Renal pelvis (tissue), 4 donors: ENCODE measurements around the gene IGF2BP3. TPM values are rescaled to one million over a fixed set of nuclear protein-coding genes. Genes with fewer than 3 reads are reported as not detected.
A peak's percentile ranks its signal among the peaks of the same experiment; 100 is the strongest.

ENCODE experiments used
- DNase-seq: peaks from one replicate; pipeline ENCODE4 v3.0.0-alpha.2; 2013
- polyA plus RNA-seq, 3 donors: library from polyadenylated mRNA; unstranded; fragments of 120-200 nt; gene quantifications; one replicate each; pipeline ENCODE4 v1.2.1, GENCODE V29; 2013; ENCODE audit not compliant: insufficient read length in 3 of 3

Gene IGF2BP3
- polyA plus RNA-seq, 3 donors, result 57.3 to 90.2 (median 72.1) TPM

DNA sequence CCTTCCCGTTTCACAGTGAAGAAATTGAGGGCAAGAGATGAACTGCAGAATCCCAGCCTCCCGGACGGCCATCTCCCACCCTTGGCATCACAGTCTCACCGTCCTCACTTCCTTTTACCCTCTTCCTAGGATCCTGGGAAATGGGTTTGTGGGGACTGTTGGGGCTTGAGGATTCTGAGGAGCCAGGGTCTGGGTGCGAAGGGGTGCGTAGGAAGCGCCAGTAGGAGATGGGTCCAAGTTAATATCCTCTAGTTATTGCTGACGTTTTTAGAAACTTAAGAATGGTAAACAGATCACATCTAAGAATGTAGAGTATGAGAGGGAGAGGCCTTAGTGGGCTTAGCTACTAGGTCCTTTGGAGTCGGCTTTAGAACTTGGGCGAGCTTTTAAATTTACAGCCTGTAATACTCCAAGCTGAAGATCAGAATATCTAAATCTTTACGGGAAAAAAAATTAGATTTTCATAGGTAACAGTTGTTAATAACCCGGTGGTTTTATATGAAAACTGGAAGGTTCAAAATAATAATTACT lies 170.5 kb downstream of the IGF2BP3 start:
- no peak for DNase-seq

DNA sequence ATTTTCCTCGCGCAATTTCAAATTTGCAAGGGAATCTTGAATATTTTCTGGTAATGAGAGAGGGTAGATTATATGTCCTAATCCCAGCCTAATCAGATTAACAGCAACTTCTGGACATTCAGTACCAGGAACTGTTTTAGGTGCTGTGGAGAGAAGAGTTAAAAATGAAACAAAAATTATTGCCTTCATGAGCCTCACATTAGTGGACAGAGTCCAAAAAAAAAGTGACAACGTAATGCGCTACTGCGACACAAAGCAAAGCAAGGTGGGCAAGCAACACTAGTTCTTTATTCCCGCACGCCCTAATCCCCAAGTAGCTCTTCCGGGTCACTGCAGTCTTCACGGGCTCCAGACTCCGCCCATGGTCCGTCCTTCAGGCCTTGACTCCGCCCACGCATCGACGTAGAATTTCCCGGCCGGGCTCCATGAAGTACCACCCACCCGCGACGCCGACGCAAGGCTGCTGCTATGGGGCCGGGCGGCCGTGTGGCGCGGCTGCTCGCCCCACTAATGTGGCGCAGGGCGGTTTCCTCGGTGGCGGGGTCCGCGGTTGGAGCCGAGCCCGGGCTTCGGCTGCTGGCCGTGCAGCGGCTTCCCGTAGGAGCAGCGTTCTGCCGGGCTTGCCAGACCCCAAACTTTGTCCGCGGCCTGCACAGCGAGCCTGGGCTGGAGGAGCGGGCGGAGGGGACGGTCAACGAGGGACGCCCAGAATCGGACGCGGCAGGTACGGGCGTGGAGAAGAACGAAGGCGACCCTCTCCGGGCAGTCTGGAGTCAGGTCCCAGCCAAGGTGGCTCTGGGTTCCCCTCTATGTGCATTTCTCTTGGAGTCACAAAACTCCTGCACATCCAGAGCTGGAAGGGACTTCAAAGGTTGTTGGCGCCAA lies 171.2 kb downstream of the IGF2BP3 start, which contains the start of gene MALSU1:
Gene MALSU1, plus strand, starts transcription at position 455 of the 885 bp plus-strand sequence. Its CDS starts 14 bp downstream, at position 469.
- peak; percentile 98 for DNase-seq

DNA sequence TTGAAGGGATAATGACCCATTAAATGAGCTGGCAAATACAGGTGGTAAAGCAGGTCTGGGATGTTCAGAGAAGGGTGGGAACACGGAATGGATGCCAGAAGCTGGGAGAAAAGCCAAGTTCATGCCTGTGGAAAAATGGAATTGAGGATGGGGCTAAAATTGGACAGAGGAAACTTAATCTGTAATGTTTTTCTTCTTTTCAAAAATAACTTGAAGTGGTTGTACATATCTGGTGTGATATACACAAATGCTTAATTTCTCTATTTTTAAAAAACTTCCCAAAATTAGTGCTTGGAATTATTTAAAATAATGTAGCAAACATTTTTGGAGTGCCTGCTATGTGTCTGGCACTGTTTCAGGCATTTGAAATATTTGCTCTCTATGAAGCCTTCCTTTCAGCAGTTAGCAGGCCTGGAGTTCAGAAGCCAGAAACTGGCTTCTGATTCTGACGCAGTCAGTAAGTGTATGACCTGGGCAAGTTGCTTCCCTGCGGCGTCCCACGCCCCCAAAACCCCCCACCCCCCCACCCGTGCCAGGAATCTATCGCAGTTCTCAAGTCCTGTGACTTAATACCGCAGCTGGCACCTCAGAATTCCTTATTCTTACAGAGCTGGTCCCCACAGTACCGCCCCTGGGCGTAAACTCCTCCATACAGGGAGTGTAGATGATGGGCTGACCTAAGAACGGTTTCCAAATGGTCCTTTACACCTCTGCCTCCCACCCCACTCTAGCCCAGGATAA lies 172.0 kb downstream of the IGF2BP3 start:
- no peak for DNase-seq

DNA sequence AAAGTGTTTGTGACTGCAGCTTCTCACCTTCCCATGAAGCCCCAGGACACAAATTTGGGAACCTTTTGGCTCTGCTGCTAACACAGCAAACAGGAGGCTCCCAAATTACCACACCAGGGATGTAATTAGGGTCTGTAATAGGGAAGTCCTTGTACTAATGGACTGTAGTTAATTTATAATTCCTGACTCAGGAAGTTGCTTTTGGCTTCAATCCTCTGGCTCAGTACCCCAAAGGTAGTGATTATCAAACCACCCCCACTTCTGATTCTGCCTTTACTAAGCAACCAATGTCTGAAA lies 174.9 kb downstream of the IGF2BP3 start:
- no peak for DNase-seq

DNA sequence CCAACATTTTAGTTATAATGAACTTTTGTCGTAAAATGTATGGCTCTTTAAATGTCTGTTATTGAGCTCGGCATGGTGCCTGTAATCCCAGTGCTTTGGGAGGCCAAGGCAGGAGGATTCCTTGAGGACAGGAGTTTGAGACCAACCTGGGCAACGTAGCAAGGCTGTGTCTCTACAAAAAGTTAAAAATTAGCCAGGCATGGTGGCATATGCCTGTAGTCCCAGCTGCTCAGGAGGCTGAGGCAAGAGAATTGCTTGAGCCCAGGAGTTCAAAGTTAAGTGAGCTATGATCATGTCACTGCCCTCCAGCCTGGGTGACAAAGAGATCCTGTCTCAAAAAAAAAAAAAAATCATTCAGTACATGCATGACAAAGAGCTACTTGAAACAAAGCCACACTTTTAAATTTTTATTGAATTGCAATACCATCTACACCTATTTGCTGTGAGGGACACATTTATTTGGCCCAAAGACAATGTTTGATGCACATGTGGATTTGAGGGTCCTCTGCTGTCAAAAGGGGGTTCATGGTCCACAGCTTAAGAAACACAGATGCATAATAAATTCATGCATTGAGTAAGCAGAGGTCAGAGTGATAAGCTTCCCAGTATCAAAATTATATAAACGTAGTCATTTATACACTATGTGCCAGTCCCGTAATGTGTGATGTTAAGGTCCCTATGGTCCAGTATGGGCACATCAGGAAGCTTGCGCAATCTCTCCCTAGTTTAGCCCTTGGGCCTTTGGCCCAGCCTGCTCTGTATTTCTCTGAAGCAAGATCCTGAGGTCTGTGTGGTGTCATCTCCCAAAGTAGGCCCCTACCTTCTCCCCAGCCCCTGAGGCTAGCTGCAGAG lies 175.5 kb downstream of the IGF2BP3 start:
- no peak for DNase-seq

DNA sequence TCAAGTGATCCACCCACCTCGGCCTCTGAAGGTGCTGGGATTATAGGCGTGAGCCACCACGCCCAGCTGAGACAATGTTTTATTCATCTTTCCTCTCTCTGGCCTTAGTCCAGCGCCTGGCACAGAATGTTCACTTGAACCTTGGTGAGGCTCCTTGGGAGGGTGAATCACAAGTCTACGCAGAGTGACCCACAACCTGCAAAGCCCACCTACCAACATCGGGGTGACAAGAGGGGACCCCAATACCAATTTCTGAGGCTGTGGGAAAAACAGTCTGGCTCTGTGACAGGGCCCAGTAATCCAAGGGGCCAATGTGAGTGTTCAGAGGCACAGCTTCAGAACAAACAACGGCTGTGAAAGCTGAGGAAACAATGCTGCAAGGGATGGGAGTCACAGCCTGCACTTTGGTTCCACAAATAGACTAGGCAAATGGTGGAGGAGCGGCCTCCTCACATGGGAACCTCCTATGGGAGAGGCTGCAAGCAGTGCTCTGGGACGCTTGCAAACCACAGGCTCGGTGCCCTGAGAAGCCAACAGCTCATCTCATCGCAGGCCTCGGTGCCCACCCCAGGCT lies 176.7 kb downstream of the IGF2BP3 start:
- DNase-seq, result no peak

DNA sequence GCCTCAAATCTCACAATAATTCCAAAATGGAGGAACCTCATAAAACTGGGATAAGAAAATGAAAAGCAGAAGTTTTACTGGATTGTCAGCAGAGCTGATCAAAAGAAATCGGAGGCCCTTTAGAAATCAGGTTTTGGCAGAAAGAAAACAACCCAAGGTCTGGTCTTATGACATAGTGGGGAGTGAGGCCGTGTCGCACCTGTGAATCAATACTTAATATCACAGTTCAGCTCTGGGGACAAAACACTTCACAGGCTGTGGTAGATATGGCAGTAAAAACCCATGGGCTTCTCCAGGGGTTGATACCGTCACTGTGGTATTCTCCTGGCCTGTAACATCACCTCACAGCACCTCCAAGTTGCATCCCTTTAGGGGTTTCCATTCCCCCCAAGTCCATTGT lies 177.7 kb downstream of the IGF2BP3 start:
- DNase-seq, result no peak

DNA sequence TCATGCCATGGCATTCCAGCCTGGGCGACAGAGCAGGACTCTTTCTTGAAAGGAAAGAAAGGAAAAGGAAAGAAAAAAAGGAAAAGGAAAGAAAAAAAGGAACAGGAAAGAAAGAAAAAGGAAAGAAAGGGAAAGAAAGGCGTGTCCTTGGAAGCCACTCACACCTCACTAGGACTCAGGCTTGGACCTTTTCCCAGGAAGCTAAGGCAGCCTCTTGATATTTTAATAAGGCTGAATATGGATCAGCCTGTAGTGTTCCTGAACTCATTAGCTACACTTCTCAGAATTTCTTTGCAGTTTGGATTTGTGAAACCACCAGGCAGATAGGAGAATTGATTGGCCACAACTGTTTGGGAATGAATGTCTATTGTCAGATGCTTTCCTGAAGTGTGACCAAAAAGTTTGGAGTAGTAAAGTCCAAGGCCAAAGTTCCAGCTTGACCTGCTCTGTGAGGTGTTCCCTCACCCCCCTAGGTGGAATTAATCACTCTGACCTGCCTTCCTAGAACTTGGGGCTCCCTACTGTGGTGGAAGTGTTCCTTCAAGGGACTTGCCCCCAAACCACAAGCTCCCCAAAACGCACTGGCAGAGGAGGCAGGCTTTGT lies 178.2 kb downstream of the IGF2BP3 start:
- DNase-seq, result no peak

DNA sequence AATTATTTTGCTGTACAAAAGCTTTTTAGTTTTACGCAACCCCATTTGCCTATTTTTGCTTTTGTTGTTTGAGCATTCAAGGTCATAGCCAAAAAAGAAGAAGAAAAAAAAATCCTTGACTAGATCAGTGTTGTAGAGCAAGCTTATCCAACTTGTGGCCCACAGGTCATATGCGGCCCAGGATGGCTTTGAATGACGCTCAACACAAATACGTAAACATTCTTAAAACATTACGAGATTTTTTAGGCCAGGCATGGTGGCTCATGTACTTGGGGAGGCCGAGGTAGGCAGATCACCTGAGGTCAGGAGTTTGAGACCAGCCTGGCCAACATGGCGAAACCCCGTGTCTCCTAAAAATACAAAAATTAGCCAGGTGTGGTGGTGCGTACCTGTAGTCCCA lies 179.3 kb downstream of the IGF2BP3 start:
- no peak for DNase-seq

DNA sequence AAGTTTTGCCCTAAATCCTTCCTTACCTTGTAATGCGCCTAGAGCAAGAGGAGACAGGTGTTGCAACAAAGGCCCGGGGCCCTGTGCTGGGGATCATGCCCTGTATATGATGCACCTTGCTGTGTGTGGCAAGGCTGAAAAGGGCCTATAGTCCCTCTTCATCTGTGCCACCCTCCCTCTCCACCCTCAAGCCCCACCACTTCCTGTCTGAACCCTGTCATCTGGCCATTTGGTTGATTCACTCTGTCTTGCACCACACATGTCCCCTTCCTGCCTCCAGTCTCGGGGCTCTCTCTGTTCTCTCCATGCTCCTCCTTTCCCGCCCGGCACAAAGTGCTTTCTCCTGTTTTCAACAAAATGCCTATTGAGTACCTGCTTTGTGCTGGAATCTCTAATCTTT lies 182.7 kb downstream of the IGF2BP3 start:
- no peak for DNase-seq

DNA sequence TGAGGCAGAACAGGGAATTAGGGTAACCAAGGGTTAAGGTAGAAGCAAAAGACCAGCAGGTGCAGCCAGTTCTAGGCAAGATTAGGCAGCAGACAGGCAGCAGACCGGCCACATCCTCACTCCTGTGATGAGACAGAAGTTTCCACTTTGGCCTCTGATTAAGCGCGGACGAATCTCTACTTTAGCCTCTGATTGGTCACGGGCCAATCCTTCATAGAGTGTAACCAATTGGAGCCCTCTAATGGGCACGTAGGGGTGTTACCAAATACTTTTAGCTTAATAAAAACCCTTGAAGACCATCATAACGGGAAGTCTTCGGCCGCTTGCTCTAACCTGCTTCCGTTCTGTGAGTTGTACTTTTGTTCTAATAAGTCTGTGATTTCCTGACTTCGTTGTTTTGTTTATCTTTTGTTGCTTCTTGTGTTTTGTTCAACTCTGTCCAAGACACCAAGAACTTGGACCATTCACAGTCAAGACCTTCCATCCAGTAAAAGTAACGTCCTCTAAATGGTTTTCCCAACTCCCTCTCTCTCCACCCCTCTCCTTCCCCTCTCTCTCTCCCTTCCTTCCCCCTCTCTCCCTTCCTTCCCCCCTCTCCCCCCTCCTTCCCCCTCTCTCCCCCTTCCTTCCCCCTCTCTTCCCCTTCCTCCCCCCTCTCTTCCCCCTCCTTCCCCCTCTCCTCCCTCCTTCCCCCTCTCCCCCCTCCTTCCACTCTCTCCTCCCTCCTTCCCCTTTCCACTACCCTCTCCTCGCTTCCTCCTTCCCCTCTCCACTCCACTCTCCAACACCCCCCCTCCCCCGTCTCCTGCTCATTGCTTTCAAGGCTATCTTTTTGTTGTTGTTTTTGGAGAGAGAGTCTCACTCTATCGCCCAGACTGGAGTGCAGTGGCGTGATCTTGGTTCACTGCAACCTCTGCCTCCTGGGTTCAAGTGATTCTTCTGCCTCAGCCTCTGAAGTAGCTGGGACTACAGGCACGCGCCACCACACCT lies 184.3 kb downstream of the IGF2BP3 start:
- no peak for DNase-seq

DNA sequence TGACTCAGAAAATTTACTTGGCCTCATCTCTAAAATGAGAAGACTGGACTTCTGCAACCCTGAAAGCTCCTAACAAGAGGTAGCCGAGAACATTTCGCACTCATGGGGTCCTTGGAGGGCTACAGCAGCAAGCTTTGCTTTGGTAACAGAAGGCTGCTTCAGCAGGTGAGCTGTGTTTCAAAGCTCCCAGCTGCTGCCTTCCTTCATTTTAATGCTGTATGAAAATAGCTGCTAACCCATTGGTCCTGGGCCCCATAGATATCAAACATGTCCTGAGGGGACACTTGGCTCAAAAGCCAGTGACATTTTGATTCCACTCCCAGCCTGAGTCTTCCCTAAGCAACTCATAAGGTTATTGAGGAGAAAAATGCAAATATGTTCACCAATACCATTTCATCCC lies 185.4 kb downstream of the IGF2BP3 start:
- DNase-seq, result no peak

DNA sequence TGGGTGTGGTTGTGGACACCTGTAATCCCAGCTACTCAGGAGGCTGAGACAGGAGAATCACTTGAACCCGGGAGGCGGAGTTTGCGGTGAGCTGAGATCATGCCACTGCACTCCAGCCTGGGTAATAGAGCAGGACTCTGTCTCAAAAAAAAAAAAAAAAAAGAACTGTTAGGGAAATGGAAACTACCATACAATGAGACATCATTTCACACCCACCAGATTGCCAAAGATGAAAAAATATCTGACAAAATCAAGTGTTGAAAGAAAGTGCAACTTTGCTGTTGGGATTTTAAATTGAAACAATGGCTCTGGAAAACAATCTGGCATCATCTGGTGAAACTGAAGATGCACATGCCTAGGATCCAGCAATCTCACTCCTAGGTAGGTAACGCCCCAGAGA lies 187.2 kb downstream of the IGF2BP3 start:
- no peak for DNase-seq

DNA sequence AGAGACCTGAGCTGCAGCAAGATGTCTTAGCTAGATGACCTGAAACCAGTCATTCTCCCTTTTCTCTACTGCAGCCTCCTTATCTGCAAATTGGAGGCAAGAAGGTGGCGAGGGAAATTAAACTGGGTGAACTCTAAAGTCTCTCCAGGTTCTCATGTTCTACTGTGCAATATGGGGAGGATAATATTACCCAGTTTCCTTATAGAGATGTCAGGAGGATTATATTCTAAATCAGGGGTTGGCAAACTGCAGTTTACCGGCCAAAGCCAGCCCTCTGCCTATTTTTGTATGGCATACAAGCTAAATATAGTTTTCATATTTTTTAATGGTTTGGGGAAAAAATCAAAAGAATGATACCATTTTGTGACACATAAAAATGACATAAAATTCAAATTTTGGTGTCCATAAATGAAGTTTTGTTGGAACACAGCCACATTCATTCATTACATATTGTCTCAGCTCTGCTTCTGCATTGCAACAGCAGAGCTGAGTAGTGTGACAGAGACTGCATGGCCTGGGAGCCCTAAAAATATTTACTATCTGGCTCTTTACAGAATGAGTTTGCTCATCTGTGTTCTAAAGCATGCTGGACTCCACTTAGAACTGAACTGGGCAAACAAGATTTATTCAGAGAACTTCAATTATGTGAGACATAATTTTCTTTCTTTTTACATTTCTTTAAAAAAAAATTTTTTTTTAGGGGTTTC lies 190.3 kb downstream of the IGF2BP3 start:
- DNase-seq, result no peak

DNA sequence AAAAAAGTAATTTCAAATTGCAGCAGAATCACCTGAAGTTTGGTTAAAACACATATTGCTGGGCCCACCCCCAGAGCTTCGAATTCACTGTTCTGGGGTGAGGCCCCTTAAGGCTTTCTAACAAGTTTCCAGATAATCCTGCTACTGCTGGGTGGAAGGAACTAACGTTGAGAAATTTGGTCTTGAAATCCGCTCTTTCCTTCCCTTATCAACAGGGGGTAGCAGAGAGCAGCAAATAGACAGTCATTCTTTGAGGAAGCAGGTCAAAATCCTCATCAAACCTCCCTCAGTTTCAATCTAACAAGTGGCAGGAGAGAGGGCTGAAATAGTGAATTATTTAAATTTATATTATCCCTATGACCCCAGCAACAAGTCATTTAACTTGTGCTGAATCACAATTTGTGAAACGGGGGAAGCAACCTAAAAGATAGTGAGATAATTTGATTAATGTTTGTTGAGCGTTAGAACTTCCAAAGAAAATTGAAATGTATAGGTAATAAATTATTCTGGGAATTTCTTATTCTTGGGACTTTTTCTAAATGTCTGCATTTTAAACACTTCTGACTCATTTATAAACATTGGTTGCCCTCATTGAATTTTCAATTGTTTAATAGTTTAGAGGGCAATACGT lies 192.8 kb downstream of the IGF2BP3 start:
- DNase-seq, result peak; percentile 65

DNA sequence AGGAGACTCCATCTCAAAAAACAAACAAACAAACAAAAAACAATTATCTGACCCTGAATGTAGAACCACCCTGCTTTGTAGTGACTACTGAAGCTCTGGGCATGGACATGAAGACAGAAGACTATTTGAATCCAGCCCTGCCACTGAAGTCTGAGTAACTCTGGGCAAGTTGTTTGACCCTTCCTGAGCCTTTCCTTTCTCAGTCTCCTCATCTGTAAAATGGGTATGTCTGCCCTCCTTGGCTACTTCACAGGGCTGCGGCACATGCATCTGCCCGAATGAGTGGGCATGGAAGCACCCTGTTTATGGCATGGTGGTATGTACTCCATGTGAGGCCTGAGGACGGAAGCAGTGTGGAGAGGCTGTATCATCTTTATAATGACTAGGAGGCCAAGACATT lies 193.3 kb downstream of the IGF2BP3 start:
- DNase-seq, result no peak

DNA sequence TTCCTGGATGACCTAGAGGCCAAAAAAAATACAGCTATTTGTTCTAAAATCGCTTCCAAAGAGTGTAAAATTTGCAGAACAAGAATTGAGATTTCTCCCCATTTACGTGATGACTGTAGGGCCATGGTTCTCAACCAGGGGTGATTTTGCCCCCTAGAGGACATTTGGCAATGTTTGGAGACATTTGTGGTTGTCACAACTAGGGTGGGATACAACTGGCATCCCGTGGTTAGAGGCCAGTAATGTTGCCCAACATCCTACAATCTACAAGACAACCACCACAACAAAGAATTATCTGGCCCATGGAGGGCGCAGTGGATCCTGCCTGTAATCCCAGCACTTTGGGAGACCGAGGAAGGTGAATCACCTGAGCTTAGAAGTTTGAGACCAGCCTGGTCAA lies 193.9 kb downstream of the IGF2BP3 start:
- DNase-seq, result no peak

DNA sequence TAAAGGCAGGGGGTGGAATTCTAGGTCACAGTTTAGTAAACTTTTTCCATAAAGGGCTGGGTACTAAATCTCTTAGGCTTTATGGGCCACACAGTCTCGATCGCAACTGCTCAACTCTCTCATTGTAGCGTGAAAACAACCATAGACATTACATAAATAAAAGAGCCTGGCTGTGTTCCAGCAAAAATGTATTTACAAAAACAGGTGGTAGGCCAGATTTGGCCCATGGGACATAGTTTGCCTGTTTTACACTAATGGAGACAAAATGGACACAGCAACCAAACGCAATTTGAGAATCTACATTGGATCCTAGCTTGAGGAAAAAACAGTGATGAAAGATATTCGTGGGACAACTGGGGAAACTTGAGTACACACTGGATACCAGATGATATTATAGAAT lies 194.4 kb downstream of the IGF2BP3 start:
- no peak for DNase-seq

DNA sequence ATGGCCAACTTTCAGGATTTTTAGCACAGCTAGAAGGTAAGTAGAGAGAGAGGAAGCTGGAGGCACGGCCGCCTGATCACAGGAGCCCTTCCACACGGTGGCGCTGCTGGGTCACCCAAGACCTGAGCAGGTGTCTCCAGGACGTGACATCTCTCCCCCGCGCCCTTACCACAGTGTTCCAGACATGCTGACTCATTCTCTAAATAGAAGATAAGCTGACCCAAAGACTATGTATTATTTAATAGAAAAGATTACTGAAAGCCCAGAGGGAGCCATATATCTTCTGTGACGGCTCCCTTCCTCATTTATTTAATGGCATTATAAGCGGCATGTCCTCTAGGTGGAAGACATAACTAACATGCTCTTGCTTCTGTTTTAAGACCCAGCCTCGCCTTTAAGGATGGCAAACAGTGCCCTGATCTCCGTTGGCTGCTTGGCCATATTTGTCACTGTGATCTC lies 197.1 kb downstream of the IGF2BP3 start:
- DNase-seq, result peak; percentile 65
